DMS53 (cell line): ENCODE measurements around the gene CDCA8.
A peak's percentile ranks its signal among the peaks of the same experiment; 100 is the strongest.

Experiments used
- DNase-seq: peaks from one replicate; lab custom pipeline; 2025; lab: John Stamatoyannopoulos, UW

The CDCA8 gene

GRCh38 chr1:37692078-37692833, at the start of gene CDCA8:
Gene CDCA8, plus strand, starts transcription at chr1:37692516. Its CDS starts 175 bp downstream, at chr1:37692691.
- DNase-seq: peak; percentile 98

GRCh38 chr1:37647281-37647680, 45.0 kb upstream of the CDCA8 start:
- DNase-seq: no peak

GRCh38 chr1:37650173-37650572, 42.1 kb upstream of the CDCA8 start:
- DNase-seq: no peak

GRCh38 chr1:37650721-37651120, 41.6 kb upstream of the CDCA8 start:
- no peak for DNase-seq

GRCh38 chr1:37651803-37652202, 40.5 kb upstream of the CDCA8 start:
- no peak for DNase-seq

- DNase-seq: no peak
Measured at GRCh38 chr1:37652976-37653375, 39.3 kb upstream of the CDCA8 start.

GRCh38 chr1:37653906-37654305, 38.4 kb upstream of the CDCA8 start:
- DNase-seq: peak; percentile 28

GRCh38 chr1:37655274-37655673, 37.0 kb upstream of the CDCA8 start:
- DNase-seq: peak; percentile 35

- DNase-seq: peak; percentile 17
Measured at GRCh38 chr1:37656026-37656425, 36.3 kb upstream of the CDCA8 start.

GRCh38 chr1:37656881-37657280, 35.4 kb upstream of the CDCA8 start:
- no peak for DNase-seq

- DNase-seq: no peak
Measured at GRCh38 chr1:37657620-37658412, 34.5 kb upstream of the CDCA8 start.

GRCh38 chr1:37658486-37658885, 33.8 kb upstream of the CDCA8 start:
- no peak for DNase-seq

GRCh38 chr1:37660664-37661063, 31.7 kb upstream of the CDCA8 start:
- no peak for DNase-seq

GRCh38 chr1:37661401-37661800, 30.9 kb upstream of the CDCA8 start:
- DNase-seq: no peak

- no peak for DNase-seq
Measured at GRCh38 chr1:37662031-37662755, 30.1 kb upstream of the CDCA8 start.

- DNase-seq: no peak
Measured at GRCh38 chr1:37663426-37664000, 28.8 kb upstream of the CDCA8 start.

GRCh38 chr1:37666241-37666867, 26.0 kb upstream of the CDCA8 start:
- no peak for DNase-seq

GRCh38 chr1:37667023-37667671, 25.2 kb upstream of the CDCA8 start:
- no peak for DNase-seq

- DNase-seq: no peak
Measured at GRCh38 chr1:37670133-37670532, 22.2 kb upstream of the CDCA8 start.

- no peak for DNase-seq
Measured at GRCh38 chr1:37671261-37671660, 21.1 kb upstream of the CDCA8 start.

GRCh38 chr1:37672136-37672870, 20.0 kb upstream of the CDCA8 start:
- no peak for DNase-seq
